ENCODE data around the gene LRRC25. TPM values are rescaled to one million over a fixed set of nuclear protein-coding genes. Genes with fewer than 3 reads are reported as not detected.

The LRRC25 gene
- total and polyA plus RNA-seq, 2 donors (not counting 3 experiments of a cell fraction or from before 2014, with no cell fraction given): not detected

- Histone ChIP-seq H2AFZ (ENCODE audit: low read depth, low read length) (no peak overlapping the region), H3K27ac (ENCODE audit: insufficient read depth, low read depth, low read length) (no peak overlapping the region), H3K9me1 (replicated peaks; ENCODE audit: control insufficient read depth, extremely low read depth, insufficient read depth, low read length) (no peaks in the 10 kb centered on the region), H3K4me3 (replicated peaks in 1 of 3; ENCODE audit: insufficient read depth in 1 of 3, low read depth in 1 of 3, low read length in 3 of 3) (no peak overlapping the region), H3K27me3 (ENCODE audit: control insufficient read depth in 2 of 2, insufficient read depth in 2 of 2, low read length in 2 of 2) (no peaks in the 10 kb centered on the region), H4K20me1 (replicated peaks; ENCODE audit: control insufficient read depth, extremely low read depth, insufficient read depth, low read length) (no peaks in the 10 kb centered on the region), H3K9me3 (replicated peaks; ENCODE audit: control insufficient read depth, insufficient read depth, low read length) (no peaks in the 10 kb centered on the region), H3K36me3 (ENCODE audit: control insufficient read depth in 2 of 2, extremely low read depth in 1 of 2, insufficient read depth in 2 of 2, low read length in 2 of 2) (no peaks in the 10 kb centered on the region), H3K9ac (replicated peaks; ENCODE audit: extremely low read depth, insufficient read depth, low read length) (no peak overlapping the region), H3K4me2 (ENCODE audit: insufficient read depth, low read length) (no peak overlapping the region), H3K4me1 (ENCODE audit: control insufficient read depth, extremely low read depth, insufficient read depth, low read length) (peaks cover 7% of the 10 kb centered on the region), H3K79me2 (ENCODE audit: control insufficient read depth, insufficient read depth, low read length) (no peaks in the 10 kb centered on the region)
- POLR2A ChIA-PET: interaction anchor here (1.0 kb wide), 1 partner anchor 41 kb away, joined by 3 read pairs; the partner anchor contains the start of gene GDF15
- CTCF ChIA-PET: interaction anchor here (0.7 kb wide), 1 partner anchor 66 kb away, joined by 3 read pairs; no protein-coding TSS in a partner anchor
- dilution Hi-C loops (cut with MboI; ENCODE audit: extremely low pct_ligation_motif_present, low sequenced_read_pairs): no loop called here
- DNase-seq (ENCODE audit: low read depth, low spot score) (no peak), FAIRE-seq (no peak)
- no TSS peak for BruUV-seq (replicated peaks)
- intact Hi-C loops (cut with micrococcal nuclease): no loop called here
- TF ChIP-seq FOS (IDR thresholded peaks at IDR 0.05; ENCODE audit: borderline replicate concordance, insufficient read depth, low read length) (no peak), MYC (IDR thresholded peaks at IDR 0.05; ENCODE audit: low read depth, low read length) (no peak), POLR2AphosphoS5 (IDR thresholded peaks at IDR 0.05; ENCODE audit: insufficient read depth, low read depth, low read length) (no peak)
Observed at GRCh38 chr19:18345296-18345695, 52.1 kb downstream of the LRRC25 start.

- Histone ChIP-seq H3K79me2 (ENCODE audit: control insufficient read depth, insufficient read depth, low read length) (no peaks in the 10 kb centered on the region), H3K9me3 (replicated peaks; ENCODE audit: control insufficient read depth, insufficient read depth, low read length) (no peaks in the 10 kb centered on the region), H3K27ac (ENCODE audit: insufficient read depth, low read depth, low read length) (no peak overlapping the region), H3K9me1 (replicated peaks; ENCODE audit: control insufficient read depth, extremely low read depth, insufficient read depth, low read length) (no peaks in the 10 kb centered on the region), H3K4me1 (ENCODE audit: control insufficient read depth, extremely low read depth, insufficient read depth, low read length) (peaks cover 11% of the 10 kb centered on the region), H4K20me1 (replicated peaks; ENCODE audit: control insufficient read depth, extremely low read depth, insufficient read depth, low read length) (no peaks in the 10 kb centered on the region), H3K27me3 (ENCODE audit: control insufficient read depth in 2 of 2, insufficient read depth in 2 of 2, low read length in 2 of 2) (no peaks in the 10 kb centered on the region), H3K4me2 (ENCODE audit: insufficient read depth, low read length) (no peak overlapping the region), H3K4me3 (replicated peaks in 1 of 3; ENCODE audit: insufficient read depth in 1 of 3, low read depth in 1 of 3, low read length in 3 of 3) (no peak overlapping the region), H3K36me3 (ENCODE audit: control insufficient read depth in 2 of 2, extremely low read depth in 1 of 2, insufficient read depth in 2 of 2, low read length in 2 of 2) (no peaks in the 10 kb centered on the region), H3K9ac (replicated peaks; ENCODE audit: extremely low read depth, insufficient read depth, low read length) (no peak overlapping the region), H2AFZ (ENCODE audit: low read depth, low read length) (no peak overlapping the region)
- TF ChIP-seq MAX (IDR thresholded peaks at IDR 0.05; ENCODE audit: insufficient read depth, insufficient read length) (no peak), CTCF (IDR thresholded peaks at IDR 0.05; ENCODE audit: extremely low read depth in 1 of 2, insufficient read depth in 1 of 2, low read depth in 1 of 2, low read length in 2 of 2) (no peak), EZH2 (IDR thresholded peaks at IDR 0.05; ENCODE audit: borderline replicate concordance, low read depth, low read length, severe bottlenecking) (no peak), POLR2AphosphoS5 (IDR thresholded peaks at IDR 0.05; ENCODE audit: insufficient read depth, low read depth, low read length) (no peak), GATA2 (IDR thresholded peaks at IDR 0.05; ENCODE audit: insufficient read depth, insufficient read length, low read depth, low read length) (no peak), MYC (IDR thresholded peaks at IDR 0.05; ENCODE audit: low read depth, low read length) (no peak), POLR2A (IDR thresholded peaks at IDR 0.05; ENCODE audit: low read depth, low read length) (no peak), JUN (IDR thresholded peaks at IDR 0.05; ENCODE audit: borderline replicate concordance, insufficient read depth, insufficient read length, low read depth) (no peak), FOS (IDR thresholded peaks at IDR 0.05; ENCODE audit: borderline replicate concordance, insufficient read depth, low read length) (no peak)
- BruUV-seq (replicated peaks): no TSS peak
- intact Hi-C loops (cut with micrococcal nuclease): loop anchor here (5.0 kb wide), 1 partner anchor 67 kb away; no protein-coding TSS in a partner anchor
- no peak for DNase-seq (ENCODE audit: low read depth, low spot score)
- ChIA-PET CTCF (interaction anchor here (0.9 kb wide), 1 partner anchor 66 kb away, joined by 3 read pairs; no protein-coding TSS in a partner anchor), POLR2A (interaction anchor here (0.7 to 1.0 kb wide), 2 partner anchors 41 to 126 kb away, joined by 3 read pairs; partner anchors contain the start of gene GDF15)
- FAIRE-seq: no peak
- dilution Hi-C loops (cut with MboI; ENCODE audit: extremely low pct_ligation_motif_present, low sequenced_read_pairs): no loop called here
Observed at GRCh38 chr19:18344582-18344950, 52.9 kb downstream of the LRRC25 start.

All from endothelial cell of umbilical vein (primary cell).